Mesothelial cell of epicardium (in vitro differentiated cells): ENCODE results near the gene FUT8. TPM values are rescaled to one million over a fixed set of nuclear protein-coding genes. Genes with fewer than 3 reads are reported as not detected.

ENCODE experiments used
- DNase-seq, 2 experiments: peaks; one replicate each; pipeline ENCODE4 v3.0.0; 2021; ENCODE audit warnings: low spot score in 2 of 2; ENCODE audit not compliant: unreplicated experiment in 2 of 2
- H3K27ac Mint-ChIP-seq: 2 replicates; pipeline ENCODE4 v1.8.0; 2021; ENCODE audit warnings: mixed read lengths
- H3K27me3 Mint-ChIP-seq: 2 replicates; pipeline ENCODE4 v1.8.0; 2021; ENCODE audit warnings: low read depth, mixed read lengths
- H3K36me3 Mint-ChIP-seq: 2 replicates; pipeline ENCODE4 v1.8.0; 2021; ENCODE audit warnings: mixed read lengths
- H3K4me1 Mint-ChIP-seq: 2 replicates; pipeline ENCODE4 v1.8.0; 2021; ENCODE audit warnings: mixed read lengths
- H3K4me3 Mint-ChIP-seq: 2 replicates; pipeline ENCODE4 v1.8.0; 2021; ENCODE audit warnings: mild to moderate bottlenecking, moderate library complexity, mixed read lengths
- H3K9me3 Mint-ChIP-seq: 2 replicates; pipeline ENCODE4 v1.8.0; 2021; ENCODE audit warnings: mixed read lengths
- CTCF ChIP-seq: fragments of 200-600 bp; sonication (generic); IDR thresholded peaks from one replicate; pipeline ENCODE4 v1.5.0; 2021; ENCODE audit warnings: antibody characterized with exemption; ENCODE audit not compliant: unreplicated experiment
- total RNA-seq: library from RNA; stranded (reverse); gene quantifications from 3 replicates; pipeline ENCODE4 v1.2.1, GENCODE V29; 2021

The FUT8 gene
- total RNA-seq, 1 donor from 2014 or later = 49.4 TPM

GRCh38 chr14:65392296-65392695 lies 20.2 kb upstream of the FUT8 start:
- no peak for TF ChIP-seq CTCF
- Mint-ChIP-seq H3K4me3 (no peak overlapping the region), H3K36me3 (peaks cover 9% of the 10 kb centered on the region), H3K9me3 (peaks cover 27% of the 10 kb centered on the region), H3K27ac (peak overlapping the region; percentile 52), H3K27me3 (no peaks in the 10 kb centered on the region), H3K4me1 (peaks cover 6% of the 10 kb centered on the region)
- no peak for DNase-seq

GRCh38 chr14:65396082-65396910 lies 16.2 kb upstream of the FUT8 start:
- Mint-ChIP-seq H3K36me3 (peaks cover 9% of the 10 kb centered on the region), H3K4me1 (peaks cover 6% of the 10 kb centered on the region), H3K9me3 (peaks cover 27% of the 10 kb centered on the region), H3K27me3 (no peaks in the 10 kb centered on the region), H3K27ac (no peak overlapping the region), H3K4me3 (no peak overlapping the region)
- no peak for DNase-seq
- no peak for TF ChIP-seq CTCF

- Mint-ChIP-seq H3K4me3 (no peak overlapping the region), H3K4me1 (no peaks in the 10 kb centered on the region), H3K36me3 (no peaks in the 10 kb centered on the region), H3K27ac (no peak overlapping the region), H3K9me3 (no peaks in the 10 kb centered on the region), H3K27me3 (no peaks in the 10 kb centered on the region)
- DNase-seq = no peak
- TF ChIP-seq CTCF = no peak
These were observed 9.3 kb upstream of the FUT8 start for GRCh38 chr14:65403231-65403630.

GRCh38 chr14:65408113-65408512 lies 4.4 kb upstream of the FUT8 start:
- H3K4me1 Mint-ChIP-seq = peaks cover 7% of the 10 kb centered on the region

GRCh38 chr14:65410640-65411039 lies 1.9 kb upstream of the FUT8 start:
- Mint-ChIP-seq H3K27ac (peak overlapping the region; percentile 98), H3K9me3 (no peaks in the 10 kb centered on the region), H3K27me3 (no peaks in the 10 kb centered on the region), H3K4me1 (peaks cover 25% of the 10 kb centered on the region), H3K36me3 (no peaks in the 10 kb centered on the region), H3K4me3 (no peak overlapping the region)
- DNase-seq = no peak
- no peak for TF ChIP-seq CTCF

More at GRCh38 chr14:65408113-65408512, 4.4 kb upstream of the FUT8 start:
- no peak for TF ChIP-seq CTCF
- no peak overlapping the region for H3K4me3 Mint-ChIP-seq
- no peaks in the 10 kb centered on the region for H3K36me3 Mint-ChIP-seq
- H3K27ac Mint-ChIP-seq = no peak overlapping the region
- DNase-seq = no peak
- H3K27me3 Mint-ChIP-seq = no peaks in the 10 kb centered on the region
- H3K9me3 Mint-ChIP-seq = no peaks in the 10 kb centered on the region
